Dedifferentiated amniotic fluid mesenchymal stem cell (primary cell): ENCODE measurements around the gene CAPN13.

ENCODE experiments used
- DNase-seq: peaks from one replicate; pipeline ENCODE4 v3.0.0-alpha.2; 2016; ENCODE audit errors: extremely low spot score

Gene CAPN13

DNA sequence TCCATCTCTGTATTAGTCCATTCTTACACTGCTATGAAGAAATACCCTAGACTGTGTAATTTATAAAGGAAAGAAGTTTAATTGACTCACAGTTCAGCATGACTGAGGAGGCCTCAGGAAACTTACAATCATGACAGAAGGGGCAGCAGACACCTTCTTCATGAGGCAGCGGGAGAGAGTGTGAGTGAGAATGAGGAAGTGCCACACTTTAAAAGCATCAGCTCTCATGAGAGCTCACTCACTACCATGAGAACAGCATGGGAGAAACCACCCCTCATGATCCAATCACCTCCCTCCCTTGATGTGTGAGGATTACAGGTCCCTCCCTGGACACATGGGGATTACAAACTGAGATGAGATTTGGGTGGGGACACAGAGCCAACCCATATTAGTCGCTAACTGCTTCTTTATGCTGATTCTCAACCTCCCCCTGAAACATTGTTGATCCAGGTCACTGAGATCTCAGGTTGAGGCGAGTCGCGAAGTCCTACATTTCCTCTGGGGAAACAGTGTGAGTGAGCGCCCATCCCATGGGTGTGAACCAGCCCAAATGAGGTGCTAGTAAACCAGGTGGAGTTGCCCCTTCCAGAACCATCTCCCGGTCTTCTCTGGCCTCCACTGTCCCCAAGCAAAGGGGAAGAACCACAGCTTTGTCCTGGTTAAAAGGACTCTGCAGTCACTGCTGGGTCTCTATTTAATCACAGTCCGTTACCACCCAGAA, 123.8 kb downstream of the CAPN13 start:
- no peak for DNase-seq

DNA sequence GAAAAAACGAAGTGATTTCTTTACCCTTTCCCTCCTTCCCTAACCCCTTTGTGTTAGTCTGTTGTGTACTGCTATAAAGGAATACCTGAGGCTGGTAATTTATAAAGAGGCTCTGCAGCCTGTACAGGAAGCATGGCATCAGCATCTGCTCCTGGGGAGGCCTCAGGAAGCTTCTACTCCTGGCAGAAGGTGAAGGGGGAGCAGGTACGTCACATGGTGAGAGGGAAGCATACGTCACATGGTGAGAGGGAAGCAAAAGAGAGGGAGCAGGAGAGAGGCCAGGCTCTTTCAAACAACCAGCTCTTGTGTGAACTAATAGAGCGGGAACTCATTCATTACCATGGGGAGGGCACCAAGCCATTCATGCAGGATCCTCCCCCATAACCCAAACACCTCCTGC, 126.2 kb downstream of the CAPN13 start:
- no peak for DNase-seq

DNA sequence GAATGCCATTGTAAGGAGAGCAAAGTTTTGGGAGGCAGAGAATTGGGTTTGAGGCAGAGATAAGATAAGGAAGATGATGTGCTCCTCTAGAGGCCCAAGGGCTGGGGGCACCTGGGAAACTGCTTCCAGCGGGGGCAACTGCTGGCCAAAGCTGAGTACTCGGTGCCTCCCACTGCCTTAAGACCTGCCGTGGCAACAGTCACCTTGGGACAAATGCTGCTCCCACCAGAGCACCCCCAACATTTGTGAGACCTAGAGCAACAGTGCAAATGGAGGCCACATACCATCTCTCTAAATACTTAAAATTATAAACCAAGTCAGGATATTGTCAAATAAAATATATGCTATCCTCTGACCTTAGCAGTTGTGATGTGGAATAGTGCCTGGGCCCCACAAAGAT, 127.1 kb downstream of the CAPN13 start:
- no peak for DNase-seq

DNA sequence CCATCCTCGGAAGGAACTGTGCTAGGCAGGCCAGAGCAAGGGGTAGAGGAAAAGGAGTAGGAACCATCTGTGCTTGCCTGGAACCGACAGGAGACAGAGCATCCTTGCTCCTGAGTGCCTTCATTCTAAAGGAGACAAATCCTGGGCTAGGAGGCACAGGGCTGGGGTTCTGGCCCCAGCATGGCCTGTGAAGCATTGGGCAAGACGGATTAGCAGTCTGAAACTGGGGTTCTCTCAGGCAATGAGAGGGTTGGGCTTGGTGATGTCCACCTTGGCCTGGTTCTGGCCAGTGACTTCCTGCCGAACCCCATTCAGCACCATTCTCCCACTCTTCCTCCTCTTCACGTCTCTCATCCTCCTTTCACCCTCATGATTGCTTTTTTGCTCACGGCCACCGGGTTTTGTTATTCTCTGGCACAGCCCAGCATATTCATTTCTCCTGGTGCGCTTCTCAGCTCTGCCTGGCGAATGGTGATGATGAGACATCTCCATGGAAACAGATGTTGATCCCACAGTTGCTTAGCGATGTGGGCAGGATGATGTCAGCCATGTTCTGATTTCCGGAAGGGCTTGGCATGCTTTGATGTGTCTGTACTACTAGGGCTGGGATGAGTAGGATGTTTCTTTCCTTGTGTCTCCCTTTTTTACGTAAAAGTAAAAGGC, 127.7 kb downstream of the CAPN13 start:
- DNase-seq = no peak

DNA sequence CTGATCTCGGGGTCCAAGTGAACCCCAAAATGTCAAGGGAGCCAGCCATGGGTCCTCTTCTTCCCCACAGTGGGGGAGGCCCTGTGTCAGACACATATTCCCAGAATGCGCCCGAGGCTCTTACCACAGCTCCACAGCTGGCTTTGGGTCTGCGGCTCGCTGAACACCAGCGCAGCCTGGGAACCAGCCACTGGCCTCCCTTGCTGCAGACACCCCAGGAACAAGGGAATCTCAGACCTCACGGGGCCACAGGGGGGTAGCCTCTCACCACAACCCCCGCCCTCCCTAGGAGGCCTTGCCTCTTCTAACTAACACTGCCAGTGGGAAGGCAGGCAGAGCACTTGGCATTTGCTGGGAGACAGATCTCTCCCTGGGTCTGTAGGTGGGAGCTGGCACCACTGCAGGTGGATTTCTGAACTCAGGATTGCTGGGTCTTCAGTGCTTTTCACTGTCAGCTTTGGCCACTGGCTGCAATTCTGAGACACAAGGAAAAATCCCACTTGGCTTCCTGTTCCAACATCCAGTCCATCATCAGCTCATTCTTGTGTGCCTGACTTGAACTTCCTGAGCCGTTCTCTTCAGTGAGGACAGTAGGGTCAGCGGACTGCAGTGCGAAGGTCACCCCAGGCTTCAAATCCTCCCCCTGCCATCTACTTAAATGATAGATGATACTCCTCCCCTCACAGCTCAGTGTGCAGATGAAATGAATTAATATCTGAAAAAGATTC, 128.7 kb downstream of the CAPN13 start:
- DNase-seq = no peak

DNA sequence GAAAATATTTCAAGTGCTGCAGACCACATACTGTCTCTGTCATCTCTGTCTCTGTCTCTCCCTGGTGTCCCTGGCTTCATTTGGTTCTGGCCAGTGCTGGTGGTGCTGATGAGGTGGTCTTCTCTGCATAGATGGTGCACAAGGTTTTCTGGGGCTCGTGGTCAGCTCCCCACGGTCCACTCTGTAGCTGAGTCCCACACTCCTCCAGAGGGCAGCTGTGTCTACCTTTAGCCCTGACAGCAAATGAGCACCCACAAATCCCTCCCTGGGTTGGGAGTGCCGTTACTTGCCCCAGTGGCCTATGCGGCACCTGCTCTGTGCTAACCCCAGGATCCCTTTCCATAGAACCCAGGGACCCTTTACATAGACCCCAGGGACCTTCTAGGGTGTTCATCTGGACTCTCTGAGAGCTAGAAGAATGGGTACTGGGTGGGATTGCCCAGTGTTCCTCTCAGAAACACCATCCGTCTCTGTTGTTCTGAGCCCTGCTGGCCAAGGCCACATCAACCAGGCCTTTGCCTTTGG, 129.3 kb downstream of the CAPN13 start:
- no peak for DNase-seq

DNA sequence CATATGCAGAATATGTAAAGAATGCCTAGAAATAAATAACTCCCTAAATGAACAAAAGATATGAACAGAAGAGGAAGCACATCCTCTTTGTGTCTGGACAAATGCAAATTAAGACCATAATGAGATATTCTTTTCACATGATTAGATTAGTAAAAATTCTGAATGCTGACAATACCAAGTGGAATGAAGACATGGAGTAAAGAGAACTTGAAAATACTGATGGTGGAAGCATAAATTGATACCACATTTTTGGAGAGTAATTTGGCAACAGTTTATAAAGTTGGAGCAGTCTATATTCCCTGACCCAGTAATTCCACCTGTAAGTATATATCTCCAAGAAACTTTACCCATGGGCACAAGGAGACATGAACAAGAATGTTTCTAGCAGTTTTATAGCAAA, 130.0 kb downstream of the CAPN13 start:
- no peak for DNase-seq

DNA sequence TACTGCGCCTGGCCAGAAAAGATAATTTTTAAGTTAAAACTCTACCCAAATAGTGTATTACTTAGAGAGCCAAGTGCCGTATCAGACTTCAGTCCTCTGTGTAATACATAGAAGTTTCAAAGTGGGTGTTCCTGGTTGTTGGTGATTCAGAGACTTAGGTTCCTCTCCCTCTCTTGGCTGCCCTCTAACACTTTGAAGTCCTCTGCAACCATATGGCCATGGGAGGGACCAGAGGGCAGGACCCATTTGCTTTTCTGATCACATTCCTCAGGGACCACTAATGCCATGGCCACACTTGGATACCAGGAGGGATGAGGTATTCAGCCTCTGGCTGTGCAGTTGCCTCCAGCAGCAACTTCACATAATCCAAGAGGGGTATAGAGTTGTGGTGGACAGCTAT, 131.5 kb downstream of the CAPN13 start:
- DNase-seq = no peak

DNA sequence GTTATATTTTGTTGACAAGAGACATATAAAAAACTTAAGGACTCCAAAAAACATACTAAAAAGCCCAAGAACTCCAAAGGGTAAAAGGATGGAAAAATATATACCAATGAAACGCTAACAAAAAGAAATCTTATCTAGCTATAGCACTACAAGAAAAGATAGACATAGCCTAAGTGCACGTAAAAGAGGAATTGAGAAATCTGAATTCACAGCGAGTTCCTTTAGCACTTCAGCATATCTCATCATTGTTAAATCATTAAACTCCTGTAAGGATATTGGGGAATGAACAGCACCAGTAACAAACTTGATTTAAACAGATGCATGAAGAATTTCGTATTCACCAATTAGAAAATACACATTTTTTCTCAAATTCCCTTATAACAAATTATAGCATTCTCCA, 134.1 kb downstream of the CAPN13 start:
- no peak for DNase-seq
